Cerebellar cortex (tissue), 1 donor: ENCODE measurements around the gene HAPLN3.

ENCODE experiments used
- DNase-seq: peaks from one replicate; pipeline ENCODE4 v3.0.0-alpha.2; 2015; ENCODE audit warnings: low spot score

The HAPLN3 gene

GRCh38 chr15:88894348-88894818, 961 bp downstream of the HAPLN3 start:
- peak; percentile 59 for DNase-seq

GRCh38 chr15:88891540-88892254, 3.6 kb downstream of the HAPLN3 start:
- DNase-seq, result no peak

- DNase-seq, result no peak
Observed at GRCh38 chr15:88890495-88890894, 4.8 kb downstream of the HAPLN3 start.

GRCh38 chr15:88888719-88889118, 6.6 kb downstream of the HAPLN3 start:
- DNase-seq, result no peak

GRCh38 chr15:88887068-88887580, 8.2 kb downstream of the HAPLN3 start:
- no peak for DNase-seq

GRCh38 chr15:88882785-88883184, 12.6 kb downstream of the HAPLN3 start:
- no peak for DNase-seq

- DNase-seq, result no peak
Observed at GRCh38 chr15:88881775-88882174, 13.6 kb downstream of the HAPLN3 start.

GRCh38 chr15:88880944-88881740, 14.2 kb downstream of the HAPLN3 start:
- DNase-seq, result no peak

GRCh38 chr15:88878720-88879184, 16.6 kb downstream of the HAPLN3 start:
- DNase-seq, result peak; percentile 33

- no peak for DNase-seq
Observed at GRCh38 chr15:88877906-88878305, 17.4 kb downstream of the HAPLN3 start.

- no peak for DNase-seq
Observed at GRCh38 chr15:88877415-88877814, 17.9 kb downstream of the HAPLN3 start.

- DNase-seq, result no peak
Observed at GRCh38 chr15:88876573-88876972, 18.8 kb downstream of the HAPLN3 start.

GRCh38 chr15:88874684-88875083, 20.7 kb downstream of the HAPLN3 start:
- no peak for DNase-seq

- no peak for DNase-seq
Observed at GRCh38 chr15:88874275-88874674, 21.1 kb downstream of the HAPLN3 start.

GRCh38 chr15:88873786-88874185, 21.6 kb downstream of the HAPLN3 start:
- no peak for DNase-seq

GRCh38 chr15:88872706-88873105, 22.6 kb downstream of the HAPLN3 start:
- no peak for DNase-seq

- DNase-seq, result no peak
Observed at GRCh38 chr15:88872106-88872505, 23.2 kb downstream of the HAPLN3 start.

GRCh38 chr15:88871313-88871712, 24.0 kb downstream of the HAPLN3 start:
- DNase-seq, result no peak

- no peak for DNase-seq
Observed at GRCh38 chr15:88866295-88866881, 29.0 kb downstream of the HAPLN3 start.

- DNase-seq, result no peak
Observed at GRCh38 chr15:88865498-88866099, 29.7 kb downstream of the HAPLN3 start.

- no peak for DNase-seq
Observed at GRCh38 chr15:88864861-88865497, 30.4 kb downstream of the HAPLN3 start.

GRCh38 chr15:88863412-88863811, 31.9 kb downstream of the HAPLN3 start:
- no peak for DNase-seq
